HG02588 (cell line): Measurements from ENCODE around the gene MRPL42.
"Not testable (repeated sequence)": the region's sequence is repeated elsewhere in the genome, so short reads cannot be mapped to it uniquely, and the experiment has no call there.

ENCODE experiments used
- ATAC-seq: cut with Tn5 transposase; IDR thresholded peaks from one replicate; pipeline ENCODE4 v1.9.1; 2021; ENCODE audit warnings: mild to moderate bottlenecking, moderate library complexity; ENCODE audit not compliant: unreplicated experiment

MRPL42 gene

DNA sequence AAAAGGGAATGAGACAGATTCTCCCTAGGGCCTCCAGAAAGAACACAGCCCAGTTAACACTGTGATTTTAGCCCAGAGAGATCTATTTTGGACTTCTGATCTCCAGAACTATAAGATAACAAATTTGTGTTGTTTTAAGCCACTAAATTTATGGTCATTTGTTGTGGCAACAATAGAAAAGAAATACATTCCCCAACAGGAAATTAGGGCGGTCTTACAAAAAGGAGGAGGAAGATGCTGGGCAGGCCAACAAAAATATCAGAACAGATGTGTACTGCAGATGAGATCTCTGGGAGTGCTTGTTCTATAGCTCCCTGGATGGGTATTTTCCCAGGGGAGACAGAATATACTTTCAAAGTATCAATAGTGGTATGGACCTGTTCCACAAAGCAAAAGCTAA is 73.2 kb downstream of the MRPL42 start:
- ATAC-seq = no peak

DNA sequence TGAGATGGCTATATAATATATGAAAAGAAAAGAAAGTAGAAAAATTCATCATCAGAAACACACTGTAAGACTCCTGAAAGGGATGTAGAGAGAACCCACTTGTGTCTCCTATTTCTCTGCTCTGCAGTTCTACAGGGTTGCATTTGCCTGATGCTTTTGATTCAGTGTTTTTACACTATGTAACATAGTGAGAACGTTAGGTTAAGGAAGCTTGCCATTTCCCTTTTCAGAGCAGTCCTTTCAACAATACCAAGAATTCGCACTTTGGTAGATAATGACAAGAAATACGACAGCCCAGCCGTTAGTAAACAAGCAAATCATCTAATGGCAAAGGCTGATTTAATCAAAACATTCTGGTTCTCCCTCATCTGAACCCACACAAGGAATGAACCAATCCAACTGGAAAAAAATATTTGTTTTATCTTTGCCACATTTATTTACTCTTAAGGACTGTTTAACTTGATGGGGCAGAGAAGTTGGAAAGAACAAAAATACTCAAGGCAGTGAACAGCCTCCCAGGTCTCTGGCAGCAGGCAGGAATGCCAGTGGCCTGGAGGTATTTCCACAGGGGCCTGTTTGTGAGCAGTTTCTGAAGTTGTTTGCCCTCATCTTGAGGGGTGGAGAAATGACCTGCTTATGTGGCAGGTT is 74.4 kb downstream of the MRPL42 start:
- no peak for ATAC-seq

DNA sequence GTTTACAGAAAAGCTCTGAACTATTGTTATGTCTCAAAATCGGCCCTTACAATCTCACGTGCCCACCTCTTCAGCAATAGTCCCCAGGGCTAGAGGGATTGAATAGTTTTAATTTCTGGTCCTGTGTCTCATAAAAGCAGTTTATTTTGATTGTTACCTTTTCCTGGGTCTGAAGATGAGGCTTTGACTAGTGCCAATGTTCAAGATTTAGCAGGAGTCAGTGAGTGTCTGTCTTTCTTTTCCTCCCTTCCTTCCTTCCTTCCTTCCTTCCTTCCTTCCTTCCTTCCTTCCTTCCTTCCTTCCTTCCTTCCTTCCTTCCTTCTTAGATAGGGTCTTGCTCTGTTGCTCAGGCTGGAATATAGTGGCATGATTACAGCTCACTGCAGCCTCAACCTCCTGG is 80.5 kb downstream of the MRPL42 start:
- no peak for ATAC-seq

DNA sequence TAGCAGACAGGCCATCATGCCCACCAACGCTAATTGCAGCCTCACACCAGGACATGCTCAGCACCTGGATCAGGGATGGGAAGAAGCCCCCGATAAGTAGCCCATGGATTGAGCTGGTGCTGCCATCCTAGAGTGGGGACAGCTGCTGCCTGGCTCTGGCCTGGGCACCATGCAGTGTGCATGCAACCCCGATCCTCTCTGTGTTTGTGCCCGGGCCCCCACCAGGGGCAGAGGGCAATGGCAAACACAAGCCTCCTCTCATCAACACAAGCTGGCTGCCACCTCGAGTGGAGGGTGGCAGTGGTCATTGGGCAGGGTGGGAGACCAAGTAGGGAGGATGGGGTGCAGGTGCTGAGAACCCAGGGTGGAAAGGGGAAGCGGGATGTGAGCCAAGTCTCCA is 81.9 kb downstream of the MRPL42 start:
- no peak for ATAC-seq

DNA sequence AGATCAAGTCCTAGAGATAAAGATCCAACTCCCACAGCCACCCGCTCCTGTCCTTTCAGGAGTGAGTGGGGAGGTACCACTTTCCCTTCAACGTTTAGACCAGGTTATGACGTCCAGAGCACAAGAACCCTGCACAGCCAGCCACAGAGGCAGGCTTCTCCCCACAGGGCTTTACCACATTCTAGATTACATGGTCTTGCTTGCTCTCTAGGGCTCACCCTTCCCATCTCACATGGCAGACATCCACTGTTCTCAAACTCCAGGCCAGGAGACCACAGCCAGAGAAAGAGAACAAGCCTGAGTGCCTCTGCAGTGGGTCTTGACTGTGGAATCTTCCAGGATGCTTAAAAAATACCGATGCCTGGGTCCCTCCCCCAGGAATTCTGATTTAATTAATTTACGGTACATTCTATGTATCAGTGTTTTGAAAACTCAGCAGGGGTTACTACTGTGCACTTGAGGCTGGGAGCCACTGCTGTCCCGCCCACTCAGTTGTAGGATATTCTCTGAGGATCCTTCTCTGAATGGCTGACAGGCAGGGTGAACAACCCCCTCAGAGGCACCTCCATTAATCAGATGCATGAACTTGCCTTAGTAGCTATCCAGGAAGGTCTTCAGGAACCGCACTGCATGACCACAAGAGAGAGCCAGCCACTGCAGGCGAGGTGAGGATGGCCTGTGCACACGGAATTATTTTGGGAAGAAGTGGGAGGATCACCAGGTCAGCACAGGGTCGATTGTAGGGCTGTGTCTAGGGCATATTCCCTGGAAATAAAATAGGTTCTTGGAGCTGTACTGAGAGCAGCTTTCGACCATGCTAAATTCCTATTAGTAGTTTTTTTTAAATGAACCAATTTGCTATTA is 83.7 kb downstream of the MRPL42 start:
- ATAC-seq = no peak

DNA sequence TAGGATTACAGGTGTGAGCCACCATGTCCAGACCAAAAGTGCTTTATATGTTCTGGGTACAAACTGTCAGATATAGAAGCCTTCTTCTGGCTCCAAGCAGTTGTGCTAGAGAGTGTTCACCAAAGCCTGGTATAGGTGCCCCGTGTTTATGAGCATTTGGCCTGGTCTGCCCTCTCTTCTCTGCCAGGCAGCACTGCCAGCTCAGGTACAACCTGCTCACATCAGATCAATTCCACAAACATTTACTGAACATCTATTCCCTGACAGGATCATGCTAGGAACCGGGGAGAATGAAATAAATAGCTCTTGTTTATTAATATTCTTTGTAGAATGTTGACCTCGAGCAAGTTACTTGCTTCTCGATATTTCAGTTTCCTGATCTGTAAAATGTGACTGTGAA is 85.1 kb downstream of the MRPL42 start:
- no peak for ATAC-seq

DNA sequence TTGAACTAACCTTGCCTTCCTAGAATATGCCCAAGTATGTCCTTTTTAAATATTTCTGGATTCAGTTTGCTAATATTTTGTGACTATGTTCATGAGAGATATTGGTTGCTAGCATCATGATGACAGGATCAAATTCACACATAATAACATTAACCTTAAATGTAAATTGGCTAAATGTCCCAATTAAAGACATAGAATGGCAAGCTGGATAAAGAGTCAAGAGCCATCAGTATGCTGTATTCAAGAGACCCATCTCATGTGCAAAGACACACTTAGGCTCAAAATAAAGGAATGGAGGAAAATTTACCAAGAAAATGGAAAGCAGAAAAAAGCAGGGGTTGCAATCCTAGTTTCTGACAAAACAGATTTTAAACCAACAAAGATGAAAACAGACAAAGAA is 90.6 kb downstream of the MRPL42 start:
- ATAC-seq = not testable (repeated sequence)

DNA sequence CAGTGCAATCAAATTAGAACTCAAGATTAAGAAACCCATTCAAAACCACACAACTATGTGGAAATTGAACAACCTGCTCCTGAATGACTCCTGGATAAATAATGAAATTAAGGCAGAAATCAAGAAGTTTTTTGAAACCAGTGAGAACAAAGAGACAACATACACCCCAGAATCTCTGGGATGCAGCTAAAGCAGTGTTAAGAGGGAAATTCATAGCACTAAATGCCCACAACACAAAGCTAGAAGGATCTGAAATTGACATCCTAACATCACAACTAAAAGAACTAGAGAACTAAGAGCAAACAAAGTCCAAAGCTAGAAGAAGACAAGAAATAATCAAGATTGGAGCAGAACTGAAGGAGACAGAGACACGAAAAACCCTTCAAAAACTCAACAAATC is 91.4 kb downstream of the MRPL42 start:
- ATAC-seq = not testable (repeated sequence)

DNA sequence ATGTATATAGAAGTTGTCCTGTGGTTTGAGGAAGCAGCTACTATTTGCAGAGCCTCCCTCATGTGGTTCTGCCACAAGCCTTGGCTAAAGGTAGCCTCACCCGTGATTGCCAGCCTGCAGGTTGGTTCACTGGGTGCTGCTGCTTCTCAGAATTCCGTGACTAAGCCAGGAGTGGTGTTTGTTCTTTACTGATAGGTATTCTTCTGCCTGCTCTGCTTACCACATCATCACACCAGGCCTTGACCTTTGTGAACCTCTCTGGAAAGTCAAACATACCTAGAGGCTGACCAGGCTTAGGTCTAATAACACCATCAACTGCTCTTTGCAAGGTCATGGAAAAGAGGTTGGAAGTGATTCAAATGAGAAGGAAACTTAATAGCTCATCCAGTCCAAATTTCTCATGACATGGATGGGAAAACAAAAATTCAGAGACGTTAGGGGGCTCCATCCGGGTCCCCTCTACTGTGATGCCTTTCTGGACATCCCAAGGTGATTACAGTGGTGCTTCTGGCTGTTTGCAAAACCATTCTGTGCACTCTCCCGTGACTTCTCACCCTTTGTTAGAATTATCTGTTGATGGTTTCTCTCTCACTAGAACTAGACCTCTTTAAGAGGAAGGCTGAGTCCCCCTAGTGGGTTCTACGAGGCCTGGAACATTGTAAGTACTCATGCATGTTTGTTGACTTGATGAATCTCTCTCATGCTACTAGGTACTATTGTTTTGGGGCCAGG is 96.7 kb downstream of the MRPL42 start:
- no peak for ATAC-seq

DNA sequence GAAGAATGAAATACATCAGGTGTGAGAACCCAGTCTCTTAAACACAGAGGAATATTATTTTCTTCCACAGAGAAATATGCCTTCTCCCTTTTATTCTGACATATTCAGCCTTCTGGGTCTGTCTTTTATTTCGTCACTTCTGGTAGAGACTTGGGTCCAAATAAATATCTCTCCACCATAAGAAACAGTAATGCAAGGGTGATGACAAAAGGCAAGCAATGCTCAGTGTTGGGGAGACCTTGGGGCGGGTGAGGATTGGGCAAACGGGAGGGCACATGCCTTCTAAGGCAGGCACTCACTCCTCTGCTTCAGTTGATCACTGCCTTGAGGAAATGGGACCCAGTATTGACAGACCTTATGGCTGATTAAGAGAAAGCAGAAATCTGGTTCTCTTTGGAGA is 98.4 kb downstream of the MRPL42 start:
- no peak for ATAC-seq
